ENCODE measurements around the gene GPR101.

Gene GPR101

GRCh38 chrX:137033774-137034507 is at the start of gene GPR101:
TSS of gene GPR101 (minus strand) at chrX:137033995. CDS start at chrX:137031674, 2,321 bp downstream.
- DNase-seq (ENCODE audit: low read depth) = no peak

DNA sequence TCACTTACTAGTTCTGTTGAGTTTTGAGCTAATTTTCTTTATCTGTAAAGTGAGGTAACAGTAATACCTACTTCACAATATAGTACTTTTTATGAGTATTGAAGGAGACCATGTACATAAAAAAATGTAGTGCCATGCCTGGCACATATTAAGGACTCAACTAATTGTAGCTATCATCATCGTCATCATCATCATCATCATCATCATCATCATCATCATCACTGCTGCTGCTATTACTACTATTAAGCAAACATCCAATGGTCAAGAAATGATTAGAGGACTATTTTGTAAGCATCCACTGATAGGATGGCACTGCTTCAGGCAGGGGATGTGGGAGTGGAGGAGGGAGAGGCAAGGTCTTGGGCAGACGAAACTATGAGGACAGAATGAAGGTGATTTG is 47.4 kb upstream of the GPR101 start:
- no peak for DNase-seq (ENCODE audit: low read depth)

GRCh38 chrX:137072396-137072795 is 38.6 kb upstream of the GPR101 start:
- DNase-seq (ENCODE audit: low read depth) = no peak

DNA sequence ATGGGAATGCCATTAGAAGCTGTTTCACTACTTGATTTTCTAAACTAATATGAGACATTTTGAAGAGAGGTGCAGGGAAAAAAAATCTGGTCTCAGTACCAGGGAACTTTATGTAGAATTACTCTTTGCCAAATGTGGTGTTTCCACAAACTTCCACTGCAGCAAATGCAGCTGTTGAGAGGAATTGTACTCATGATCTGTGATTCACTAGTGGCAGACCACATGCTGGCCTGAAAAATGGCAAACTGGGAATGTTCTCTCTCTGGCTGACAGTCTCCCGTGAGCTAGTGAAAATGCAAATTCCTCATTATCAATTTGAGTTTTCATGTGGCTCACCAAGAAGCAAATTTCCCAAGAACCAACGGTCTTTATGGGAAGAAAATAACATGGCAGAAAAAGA is 37.8 kb upstream of the GPR101 start:
- DNase-seq (ENCODE audit: low read depth) = no peak

- no peak for DNase-seq (ENCODE audit: low read depth)
These were observed 33.4 kb upstream of the GPR101 start for GRCh38 chrX:137067147-137067546.

DNA sequence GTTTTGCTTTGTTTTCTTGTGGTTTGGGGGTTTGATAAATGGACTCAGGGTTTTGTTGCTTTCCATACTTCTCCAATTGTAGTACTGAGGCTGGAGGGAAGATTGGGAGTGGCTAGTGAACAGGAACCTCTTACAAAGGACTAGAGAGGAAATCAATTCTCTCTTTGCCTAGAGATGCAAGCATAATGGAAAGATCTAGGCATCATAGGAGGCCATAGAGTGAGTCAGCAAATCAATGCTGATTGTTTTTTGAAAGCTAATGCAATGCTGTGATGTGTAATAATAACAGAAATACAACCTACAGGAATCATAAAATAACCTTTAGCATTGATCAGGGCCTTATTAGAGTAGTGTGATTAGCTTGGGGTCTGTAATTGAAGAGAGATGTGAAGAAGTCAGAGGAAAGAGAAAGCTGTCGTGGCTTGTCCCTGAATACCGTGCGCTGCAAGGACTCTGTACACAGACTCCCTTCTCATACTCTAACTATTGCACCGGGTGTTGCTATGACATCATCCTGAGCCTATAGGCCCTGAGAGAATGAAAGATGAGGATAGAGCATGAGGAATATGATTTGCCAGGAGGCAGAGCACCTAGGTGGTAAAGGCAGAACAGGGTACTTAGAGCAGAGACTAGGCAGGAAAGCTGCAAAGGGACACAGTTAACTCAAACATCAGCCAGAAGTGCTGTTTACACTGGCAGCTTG is 29.3 kb upstream of the GPR101 start:
- no peak for DNase-seq (ENCODE audit: low read depth)

DNA sequence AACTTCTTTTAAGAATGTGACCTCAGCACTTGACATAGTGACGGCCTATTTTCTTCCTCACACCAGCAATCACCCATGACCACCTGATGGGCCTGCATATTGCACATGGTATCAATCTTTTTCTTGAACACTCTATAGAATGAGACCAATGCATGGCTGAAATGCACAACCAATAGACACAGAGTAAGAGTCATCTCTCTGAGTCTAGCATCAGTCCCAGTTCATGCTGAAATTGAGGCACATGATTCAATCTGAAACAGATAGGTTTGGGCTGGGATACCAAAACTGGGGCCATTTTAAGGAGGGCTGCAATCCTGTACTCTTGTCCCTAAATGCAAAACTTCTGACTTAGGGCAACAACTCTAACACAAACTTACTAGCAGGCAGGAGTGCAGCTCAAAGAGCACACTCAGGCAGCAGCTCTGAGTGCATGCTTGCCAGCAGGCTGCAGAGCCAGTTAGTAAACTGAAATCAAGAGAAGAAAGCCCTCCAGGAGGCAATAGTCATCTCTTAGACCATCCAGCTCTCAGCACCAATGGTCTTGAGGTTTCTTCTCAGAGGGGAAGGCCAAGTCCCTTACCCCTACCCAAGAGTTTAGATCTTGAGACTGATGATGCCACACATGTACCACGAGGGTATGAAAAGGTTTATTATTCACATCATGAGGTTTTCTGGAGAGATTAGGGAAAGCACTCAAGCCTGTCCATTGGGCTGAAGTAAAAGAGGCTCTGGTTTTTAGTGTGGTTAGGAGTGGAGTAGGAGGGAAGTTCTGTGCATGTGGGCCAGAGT is 24.7 kb upstream of the GPR101 start:
- DNase-seq (ENCODE audit: low read depth) = no peak

- no peak for DNase-seq (ENCODE audit: low read depth)
These were observed 18.9 kb upstream of the GPR101 start for GRCh38 chrX:137052643-137053235.

DNA sequence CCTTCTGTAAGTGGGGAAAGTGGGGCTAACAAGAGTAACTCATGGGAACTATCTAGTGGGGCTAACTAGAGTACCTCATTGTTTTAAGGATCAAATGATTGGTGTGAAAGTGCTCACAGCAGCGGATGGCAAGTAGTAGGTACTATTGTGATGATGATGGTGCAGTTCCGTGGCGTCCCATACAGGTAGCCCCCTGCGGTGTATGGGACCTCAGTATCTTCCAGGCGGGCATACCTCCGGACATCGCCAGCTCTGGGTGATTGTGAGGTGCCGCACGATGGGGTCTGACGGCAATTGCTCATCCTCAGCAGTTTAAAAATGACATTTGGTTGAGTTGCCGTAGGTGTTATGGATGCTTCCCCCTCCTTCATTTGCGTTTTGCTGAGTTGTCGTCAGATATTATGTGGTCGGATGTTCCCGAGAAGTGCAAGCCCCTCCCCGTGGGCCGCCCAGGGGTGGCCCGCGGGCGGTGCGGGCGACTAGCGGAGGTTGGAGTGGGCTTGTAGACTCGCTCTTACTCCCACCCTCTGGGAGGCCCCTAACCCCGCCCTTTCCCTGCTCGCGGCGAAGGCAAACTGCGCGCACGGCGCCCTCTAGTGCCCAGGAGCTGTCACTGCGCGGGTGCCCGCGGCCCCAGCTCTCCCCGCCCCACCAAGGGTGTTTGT is 18.3 kb upstream of the GPR101 start:
- DNase-seq (ENCODE audit: low read depth) = peak; percentile 69

- no peak for DNase-seq (ENCODE audit: low read depth)
These were observed 11.1 kb upstream of the GPR101 start for GRCh38 chrX:137044893-137045292.

GRCh38 chrX:137043736-137044135 is 9.9 kb upstream of the GPR101 start:
- no peak for DNase-seq (ENCODE audit: low read depth)

- no peak for DNase-seq (ENCODE audit: low read depth)
These were observed 7.5 kb upstream of the GPR101 start for GRCh38 chrX:137041329-137041728.

- no peak for DNase-seq (ENCODE audit: low read depth)
These were observed 6.5 kb upstream of the GPR101 start for GRCh38 chrX:137040113-137040794.

- no peak for DNase-seq (ENCODE audit: low read depth)
These were observed 695 bp upstream of the GPR101 start for GRCh38 chrX:137034508-137034872.

- no peak for DNase-seq (ENCODE audit: low read depth)
These were observed 688 bp downstream of the GPR101 start for GRCh38 chrX:137032841-137033773.

DNA sequence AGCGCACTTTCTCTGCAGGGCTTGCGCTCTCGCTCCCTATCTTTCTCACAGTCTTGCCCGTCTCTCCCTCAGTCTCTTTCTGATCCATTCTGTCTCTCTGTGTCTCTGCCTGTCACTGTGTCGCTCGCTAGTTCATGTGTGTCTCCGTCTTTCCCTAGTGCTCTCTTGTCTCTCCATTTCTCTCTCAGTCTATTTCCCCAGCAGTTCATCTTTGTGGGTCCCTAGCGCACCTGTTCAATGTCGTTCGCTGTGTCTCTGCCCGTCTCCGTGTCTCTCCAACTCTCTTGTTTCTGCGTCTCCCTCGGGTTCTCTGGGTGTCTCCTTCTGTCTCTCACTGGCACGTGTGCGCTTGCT is 1.5 kb downstream of the GPR101 start:
- no peak for DNase-seq (ENCODE audit: low read depth)

DNA sequence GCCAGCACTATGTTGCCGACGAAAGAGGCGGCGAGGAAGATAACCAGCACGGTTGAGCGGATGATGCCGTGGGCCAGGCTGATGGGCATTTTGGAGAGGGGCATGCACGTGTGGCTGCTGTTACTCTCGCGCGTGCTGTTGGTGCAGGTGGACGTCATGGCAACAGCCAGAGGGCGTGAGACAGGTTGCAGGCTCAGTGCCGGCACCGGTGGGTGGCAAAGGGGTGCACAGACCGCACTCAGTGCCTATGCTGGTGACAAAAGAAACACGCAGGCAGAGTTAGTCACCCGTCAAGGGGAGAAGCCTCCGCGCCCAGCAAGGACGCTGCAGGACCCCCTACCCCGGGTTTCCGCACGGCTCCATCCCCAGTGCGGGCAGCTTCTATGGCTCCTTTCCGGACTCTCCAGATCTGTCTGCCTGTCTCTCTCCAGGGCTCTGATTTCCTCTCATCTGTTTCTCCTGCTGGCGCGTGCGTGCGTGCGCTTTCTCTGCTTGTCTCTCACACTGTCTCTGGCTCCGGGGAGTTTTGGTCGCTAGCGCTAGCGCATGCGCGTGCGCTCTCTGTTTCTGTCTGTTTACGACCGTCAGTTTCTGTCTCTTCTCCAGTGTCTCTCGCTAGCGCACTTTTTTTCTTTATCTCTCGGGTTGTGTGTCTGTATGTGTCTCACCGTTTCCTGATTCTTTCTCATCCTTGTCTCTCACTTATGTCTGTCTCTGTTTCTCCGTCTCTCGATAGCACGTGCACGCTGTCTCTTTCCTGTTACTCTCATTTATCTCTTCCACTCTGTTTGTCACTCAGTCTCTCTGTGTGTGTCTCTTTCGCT is 2.1 kb downstream of the GPR101 start:
- DNase-seq (ENCODE audit: low read depth) = no peak

DNA sequence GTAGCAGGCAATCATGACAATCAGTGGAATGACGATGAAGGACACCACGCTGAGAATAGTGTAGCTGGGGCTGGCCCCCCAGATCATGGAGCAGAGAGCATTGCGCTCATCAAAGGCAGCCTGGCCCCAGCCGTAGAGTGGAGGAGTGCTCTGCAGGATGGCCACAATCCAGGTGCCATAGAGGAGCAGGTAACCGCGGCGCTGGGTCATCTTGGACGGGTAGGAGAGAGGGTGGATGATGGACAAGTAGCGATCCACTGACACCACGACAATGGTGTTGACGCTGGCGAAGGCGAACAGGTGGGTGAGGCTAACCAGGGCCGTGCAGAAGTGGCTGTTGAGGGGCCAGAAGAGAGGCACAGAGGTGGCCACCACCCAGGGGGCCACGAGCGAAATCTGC is 2.8 kb downstream of the GPR101 start:
- DNase-seq (ENCODE audit: low read depth) = no peak

DNA sequence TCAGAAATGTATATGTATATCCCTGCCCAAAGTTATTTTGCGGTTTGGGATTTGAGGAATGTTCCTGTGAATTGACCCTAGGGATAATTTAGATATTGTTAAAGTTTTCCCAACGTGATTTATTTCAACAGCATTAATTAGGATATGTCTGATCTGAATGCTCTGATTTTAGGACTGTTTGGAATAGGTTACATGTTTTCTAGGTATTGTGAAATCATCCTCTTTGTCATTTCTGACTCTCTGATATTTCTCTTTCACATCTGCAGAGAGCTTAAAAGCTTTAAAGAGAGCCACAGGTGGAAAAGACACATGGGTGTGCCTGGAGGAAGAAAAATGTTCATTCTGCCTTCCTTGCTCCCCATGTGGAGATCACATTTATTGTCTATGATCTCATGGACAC is 5.1 kb downstream of the GPR101 start:
- DNase-seq (ENCODE audit: low read depth) = no peak

GRCh38 chrX:137025930-137026329 is 7.9 kb downstream of the GPR101 start:
- DNase-seq (ENCODE audit: low read depth) = no peak
